Breast epithelium (tissue), 4 donors: ENCODE data around the gene KLK14. TPM values are rescaled to one million over a fixed set of nuclear protein-coding genes. Genes with fewer than 3 reads are reported as not detected.

Source experiments
- DNase-seq, 2 donors: peaks; one replicate each; pipeline ENCODE4 v3.0.0-alpha.2; 2019; ENCODE audit warnings: low spot score in 2 of 2
- H3K27ac ChIP-seq, 2 donors: fragments of 200-600 bp; sonication (generic) in 1 of 2; one replicate each; pipeline ENCODE4 v1.5.1; 2016 to 2019; ENCODE audit warnings: mild to moderate bottlenecking in 1 of 2
- H3K27me3 ChIP-seq, 2 donors: fragments of 200-600 bp; sonication (generic) in 1 of 2; one replicate each; pipeline versions ENCODE4 v1.5.1 to v1.6.0; 2017 to 2019; ENCODE audit warnings: control low read depth in 1 of 2, mild to moderate bottlenecking in 1 of 2
- H3K36me3 ChIP-seq: fragments of 200-600 bp; one replicate; pipeline ENCODE4 v1.5.1; 2019
- H3K4me1 ChIP-seq, 2 donors: fragments of 200-600 bp; sonication (generic); one replicate each; pipeline ENCODE4 v1.5.1; 2016 to 2019; ENCODE audit warnings: control low read depth in 1 of 2
- H3K4me3 ChIP-seq, 3 donors: fragments of 200-600 bp; sonication (generic); 1 replicate in 2 of 3; 2 replicates in 1 of 3; pipeline ENCODE4 v1.5.1; 2016 to 2019; ENCODE audit warnings: mild to moderate bottlenecking in 3 of 3, moderate library complexity in 2 of 3
- H3K9me3 ChIP-seq, 2 donors: fragments of 200-600 bp; sonication (generic) in 1 of 2; one replicate each; pipeline ENCODE4 v1.5.1; 2016 to 2019; ENCODE audit warnings: control low read depth in 1 of 2
- CTCF ChIP-seq, 3 donors: fragments of 450-650 bp; IDR thresholded peaks; one replicate each; pipeline ENCODE4 v1.5.1; 2016 to 2017; ENCODE audit warnings: antibody characterized with exemption in 3 of 3, mild to moderate bottlenecking in 3 of 3, moderate library complexity in 3 of 3
- POLR2A ChIP-seq: fragments of 450-650 bp; IDR thresholded peaks from one replicate; pipeline ENCODE4 v1.6.1; 2016; ENCODE audit warnings: antibody characterized with exemption, mild to moderate bottlenecking, moderate library complexity
- POLR2AphosphoS5 ChIP-seq, 3 donors: sonication (generic); formaldehyde crosslinking; IDR thresholded peaks; one replicate each; pipeline ENCODE4 v1.6.1; 2017; ENCODE audit warnings: antibody characterized with exemption in 3 of 3
- intact Hi-C: fragments of 100-400 bp; cut with DNase I; formaldehyde crosslinking; loops from one replicate; pipeline ENCODE4 v1.15.1; 2023; ENCODE audit warnings: low total_unique reads
- total RNA-seq, 3 donors: library from RNA; depleted of rRNA; stranded (reverse); fragments of >200 nt; gene quantifications; one replicate each; pipeline ENCODE4 v1.1.0, GENCODE V29; 2016

KLK14 gene
- total RNA-seq, 3 donors from 2014 or later: 0.98 TPM; not detected in 2

- no peak for TF ChIP-seq POLR2A
- no peak for TF ChIP-seq CTCF (IDR thresholded peaks at IDR 0.05)
- TF ChIP-seq POLR2AphosphoS5 (IDR thresholded peaks at IDR 0.05): no peak
- Histone ChIP-seq H3K4me3 (peak overlapping the region in 2 of 3 donors; percentile 25 to 27), H3K36me3 (no peaks in the 10 kb centered on the region), H3K27me3 (peaks cover 0 to 15% of the 10 kb centered on the region in 2 donors), H3K27ac (no peak overlapping the region), H3K4me1 (no peaks in the 10 kb centered on the region), H3K9me3 (no peaks in the 10 kb centered on the region)
- intact Hi-C loops: no loop called here
- no peak for DNase-seq
These were observed 44.3 kb upstream of the KLK14 start for GRCh38 chr19:51127032-51127431.

GRCh38 chr19:51125421-51126075, 42.9 kb upstream of the KLK14 start:
- H3K27me3 ChIP-seq: peaks cover 0 to 15% of the 10 kb centered on the region in 2 donors
- intact Hi-C loops: no loop called here
- H3K27ac ChIP-seq: peak overlapping the region in 1 of 2 donors; percentile 71
- peak overlapping the region; percentile 1 to 35 (median 27) for H3K4me3 ChIP-seq
- no peaks in the 10 kb centered on the region for H3K36me3 ChIP-seq
- H3K9me3 ChIP-seq: no peaks in the 10 kb centered on the region
- no peaks in the 10 kb centered on the region for H3K4me1 ChIP-seq
- peak in 1 of 2 donors; percentile 49 for DNase-seq
- no peak for TF ChIP-seq CTCF (IDR thresholded peaks at IDR 0.05)
- TF ChIP-seq POLR2AphosphoS5 (IDR thresholded peaks at IDR 0.05): no peak
- TF ChIP-seq POLR2A: no peak

- TF ChIP-seq POLR2AphosphoS5 (IDR thresholded peaks at IDR 0.05) (no peak), CTCF (IDR thresholded peaks at IDR 0.05) (no peak), POLR2A (no peak)
- no peaks in the 10 kb centered on the region for H3K36me3 ChIP-seq
- H3K4me3 ChIP-seq: peak within 1 kb of the TSS; percentile 1 to 35 (median 27)
- H3K27me3 ChIP-seq: peaks cover 0 to 15% of the 10 kb centered on the region in 2 donors
- H3K9me3 ChIP-seq: no peaks in the 10 kb centered on the region
- no peaks in the 10 kb centered on the region for H3K4me1 ChIP-seq
- peak in 1 of 2 donors; percentile 48 for DNase-seq
- intact Hi-C loops: no loop called here
- H3K27ac ChIP-seq: peak within 1 kb of the TSS in 1 of 2 donors; percentile 71
These were observed 42.0 kb upstream of the KLK14 start, which contains the start of gene SIGLEC9 for GRCh38 chr19:51124729-51125128. Gene SIGLEC9 (plus strand): TSS chr19:51124906. CDS start chr19:51124975, 69 bp downstream.

- no peak overlapping the region for H3K4me3 ChIP-seq
These were observed 41.5 kb upstream of the KLK14 start for GRCh38 chr19:51124216-51124615.

More at GRCh38 chr19:51124216-51124615, 41.5 kb upstream of the KLK14 start:
- no peak for DNase-seq
- H3K27ac ChIP-seq: peak overlapping the region in 1 of 2 donors; percentile 71
- no peak for TF ChIP-seq CTCF (IDR thresholded peaks at IDR 0.05)
- peaks cover 0 to 15% of the 10 kb centered on the region in 2 donors for H3K27me3 ChIP-seq
- H3K9me3 ChIP-seq: no peaks in the 10 kb centered on the region
- no peaks in the 10 kb centered on the region for H3K36me3 ChIP-seq
- H3K4me1 ChIP-seq: no peaks in the 10 kb centered on the region
- intact Hi-C loops: no loop called here
